Renal cortex interstitium (tissue), 11 donors: Measurements from ENCODE around the gene BUB1. TPM values are rescaled to one million over a fixed set of nuclear protein-coding genes. Genes with fewer than 3 reads are reported as not detected.
A peak's percentile ranks its signal among the peaks of the same experiment; 100 is the strongest.
"Not testable (repeated sequence)": the region's sequence is repeated elsewhere in the genome, so short reads cannot be mapped to it uniquely, and the experiment has no call there.

Experiments used
- DNase-seq, 11 donors: peaks; one replicate each; pipeline ENCODE4 v3.0.0-alpha.2; 2013; ENCODE audit warnings: low read depth in 9 of 11, low spot score in 4 of 11; ENCODE audit errors: extremely low read depth in 1 of 11
- polyA plus RNA-seq, 3 donors: library from polyadenylated mRNA; unstranded; fragments of 120-200 nt; gene quantifications; one replicate each; pipeline ENCODE4 v1.2.1, GENCODE V29; 2013; ENCODE audit not compliant: insufficient read length in 3 of 3

BUB1 gene
- polyA plus RNA-seq, 3 donors = 18.3 to 28.7 (median 25.2) TPM

- no peak for DNase-seq
Measured at GRCh38 chr2:110702514-110703380, 24.9 kb upstream of the BUB1 start.

GRCh38 chr2:110698253-110698652 is 20.4 kb upstream of the BUB1 start:
- DNase-seq = not testable (repeated sequence)

- not testable (repeated sequence) for DNase-seq
Measured at GRCh38 chr2:110695146-110695898, 17.5 kb upstream of the BUB1 start.

GRCh38 chr2:110691612-110692258 is 13.9 kb upstream of the BUB1 start:
- DNase-seq = no peak

GRCh38 chr2:110690083-110690965 is 12.5 kb upstream of the BUB1 start:
- no peak for DNase-seq

- DNase-seq = no peak
Measured at GRCh38 chr2:110688594-110689091, 10.8 kb upstream of the BUB1 start.

GRCh38 chr2:110687775-110688484 is 10.1 kb upstream of the BUB1 start:
- not testable (repeated sequence) for DNase-seq

GRCh38 chr2:110682872-110683271 is 5.0 kb upstream of the BUB1 start:
- DNase-seq = no peak

- no peak for DNase-seq
Measured at GRCh38 chr2:110682267-110682666, 4.4 kb upstream of the BUB1 start.

GRCh38 chr2:110680709-110681108 is 2.8 kb upstream of the BUB1 start:
- no peak for DNase-seq

GRCh38 chr2:110679865-110680264 is 2.0 kb upstream of the BUB1 start:
- no peak for DNase-seq

GRCh38 chr2:110679337-110679707 is 1.5 kb upstream of the BUB1 start:
- DNase-seq = no peak

GRCh38 chr2:110678457-110679336 is 834 bp upstream of the BUB1 start:
- peak in 2 of 11 donors; percentile 31 to 41 for DNase-seq

- DNase-seq = no peak
Measured at GRCh38 chr2:110677080-110677479, 783 bp downstream of the BUB1 start.

- no peak for DNase-seq
Measured at GRCh38 chr2:110675679-110676078, 2.2 kb downstream of the BUB1 start.

- no peak for DNase-seq
Measured at GRCh38 chr2:110674620-110675555, 3.0 kb downstream of the BUB1 start.
